ENCODE results near the gene PRKCE.

Gene PRKCE

GRCh38 chr2:46198164-46198883, 546.8 kb downstream of the PRKCE start:
- H3K27ac ChIP-seq, result no peak overlapping the region
- no peaks in the 10 kb centered on the region for H3K36me3 ChIP-seq (replicated peaks)
- no peak for DNase-seq
- no peaks in the 10 kb centered on the region for H3K27me3 ChIP-seq (replicated peaks)
- H3K4me3 ChIP-seq (ENCODE audit: low read depth, low read length), result no peak overlapping the region
- in situ Hi-C loops (cut with HindIII; ENCODE audit: low pct_ligation_motif_present, low sequenced_read_pairs), result no loop called here
- TF ChIP-seq, protein P1, sequence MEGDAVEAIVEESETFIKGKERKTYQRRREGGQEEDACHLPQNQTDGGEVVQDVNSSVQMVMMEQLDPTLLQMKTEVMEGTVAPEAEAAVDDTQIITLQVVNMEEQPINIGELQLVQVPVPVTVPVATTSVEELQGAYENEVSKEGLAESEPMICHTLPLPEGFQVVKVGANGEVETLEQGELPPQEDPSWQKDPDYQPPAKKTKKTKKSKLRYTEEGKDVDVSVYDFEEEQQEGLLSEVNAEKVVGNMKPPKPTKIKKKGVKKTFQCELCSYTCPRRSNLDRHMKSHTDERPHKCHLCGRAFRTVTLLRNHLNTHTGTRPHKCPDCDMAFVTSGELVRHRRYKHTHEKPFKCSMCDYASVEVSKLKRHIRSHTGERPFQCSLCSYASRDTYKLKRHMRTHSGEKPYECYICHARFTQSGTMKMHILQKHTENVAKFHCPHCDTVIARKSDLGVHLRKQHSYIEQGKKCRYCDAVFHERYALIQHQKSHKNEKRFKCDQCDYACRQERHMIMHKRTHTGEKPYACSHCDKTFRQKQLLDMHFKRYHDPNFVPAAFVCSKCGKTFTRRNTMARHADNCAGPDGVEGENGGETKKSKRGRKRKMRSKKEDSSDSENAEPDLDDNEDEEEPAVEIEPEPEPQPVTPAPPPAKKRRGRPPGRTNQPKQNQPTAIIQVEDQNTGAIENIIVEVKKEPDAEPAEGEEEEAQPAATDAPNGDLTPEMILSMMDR (IDR thresholded peaks at IDR 0.05; ENCODE audit: low read depth, low read length, missing control alignments), result no peak

GRCh38 chr2:46198966-46199365, 547.5 kb downstream of the PRKCE start:
- DNase-seq, result no peak
- H3K36me3 ChIP-seq (replicated peaks), result no peaks in the 10 kb centered on the region
- no peaks in the 10 kb centered on the region for H3K27me3 ChIP-seq (replicated peaks)
- no peak overlapping the region for H3K27ac ChIP-seq
- in situ Hi-C loops (cut with HindIII; ENCODE audit: low pct_ligation_motif_present, low sequenced_read_pairs), result no loop called here
- TF ChIP-seq, protein P1 (IDR thresholded peaks at IDR 0.05; ENCODE audit: low read depth, low read length, missing control alignments), result no peak
- no peak overlapping the region for H3K4me3 ChIP-seq (ENCODE audit: low read depth, low read length)

DNA sequence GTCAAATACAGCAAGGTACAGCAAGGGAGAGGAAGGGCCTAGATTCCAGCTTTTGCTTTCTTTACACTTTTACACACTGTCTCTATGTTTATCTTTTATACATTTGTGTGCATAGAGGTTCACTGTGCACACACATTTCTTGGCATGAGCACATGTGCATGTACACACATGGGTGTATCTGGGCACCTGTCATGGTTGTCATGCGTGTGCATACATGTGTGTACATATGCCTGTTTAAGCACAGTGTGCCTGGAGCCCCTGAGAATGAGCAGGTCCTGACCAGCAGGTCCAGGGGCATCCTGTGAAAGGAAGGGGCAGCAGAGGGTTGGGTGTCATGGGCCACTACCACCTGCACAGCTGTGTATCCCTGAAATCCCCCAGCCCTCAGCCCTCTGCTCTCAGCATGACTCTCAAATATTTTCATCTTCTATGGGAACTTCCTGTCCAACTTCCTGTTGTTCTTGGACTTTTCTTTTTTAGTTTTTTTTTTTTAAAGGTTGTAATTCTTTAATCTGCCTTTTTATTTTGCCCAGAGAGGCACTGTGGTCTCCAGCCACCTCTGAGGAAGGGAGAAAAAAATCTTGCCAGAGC, 548.7 kb downstream of the PRKCE start:
- Histone ChIP-seq H3K27me3 (replicated peaks) (no peaks in the 10 kb centered on the region), H3K27ac (no peak overlapping the region), H3K4me3 (ENCODE audit: low read depth, low read length) (no peak overlapping the region), H3K36me3 (replicated peaks) (no peaks in the 10 kb centered on the region)
- TF ChIP-seq, protein P1 (IDR thresholded peaks at IDR 0.05; ENCODE audit: low read depth, low read length, missing control alignments), result no peak
- in situ Hi-C loops (cut with HindIII; ENCODE audit: low pct_ligation_motif_present, low sequenced_read_pairs), result no loop called here
- no peak for DNase-seq

DNA sequence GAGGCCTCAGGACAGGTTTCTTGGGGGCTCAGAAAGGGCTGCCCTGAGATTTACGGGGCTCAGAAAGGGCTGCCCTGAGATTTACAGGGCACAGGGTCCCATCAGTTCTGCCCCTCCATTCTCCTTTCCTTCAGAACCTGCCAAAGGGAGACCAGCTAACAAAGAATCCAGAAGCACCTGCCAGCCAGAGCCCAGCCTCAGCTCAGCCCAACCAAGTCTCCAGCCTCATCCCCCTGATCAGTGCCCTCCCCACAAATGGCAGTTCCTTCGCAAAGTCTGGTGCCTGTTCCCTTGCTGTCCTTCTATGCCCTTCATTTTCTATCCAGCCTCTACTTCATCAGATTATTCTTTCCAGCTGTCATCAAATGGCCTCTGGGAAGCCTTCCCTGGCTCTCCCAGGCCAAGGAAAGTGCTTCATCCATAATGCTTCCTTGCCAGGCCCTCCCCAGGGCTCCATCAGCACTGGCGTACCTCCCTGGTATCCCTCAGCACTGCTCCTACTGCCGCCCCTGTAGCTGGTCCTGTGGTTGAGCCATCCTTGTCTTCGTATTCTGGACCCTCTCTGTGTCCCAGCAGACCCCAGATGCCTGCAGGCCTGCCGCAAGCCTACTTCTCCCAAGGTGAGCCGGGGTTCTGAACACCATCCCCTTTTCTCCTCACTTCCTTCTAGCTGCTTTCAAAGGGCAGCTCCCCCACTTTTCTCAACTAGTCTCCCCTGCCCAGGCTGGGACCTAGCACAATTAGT, 549.6 kb downstream of the PRKCE start:
- TF ChIP-seq, protein P1 (IDR thresholded peaks at IDR 0.05; ENCODE audit: low read depth, low read length, missing control alignments), result no peak
- H3K36me3 ChIP-seq (replicated peaks), result no peaks in the 10 kb centered on the region
- DNase-seq, result no peak
- in situ Hi-C loops (cut with HindIII; ENCODE audit: low pct_ligation_motif_present, low sequenced_read_pairs), result no loop called here
- H3K27me3 ChIP-seq (replicated peaks), result no peaks in the 10 kb centered on the region
- H3K4me3 ChIP-seq (ENCODE audit: low read depth, low read length), result no peak overlapping the region
- H3K27ac ChIP-seq, result no peak overlapping the region

GRCh38 chr2:46202453-46202852, 551.0 kb downstream of the PRKCE start:
- TF ChIP-seq, protein P1 (IDR thresholded peaks at IDR 0.05; ENCODE audit: low read depth, low read length, missing control alignments), result no peak

More at GRCh38 chr2:46202453-46202852, 551.0 kb downstream of the PRKCE start:
- Histone ChIP-seq H3K27me3 (replicated peaks) (no peaks in the 10 kb centered on the region), H3K27ac (no peak overlapping the region), H3K36me3 (replicated peaks) (no peaks in the 10 kb centered on the region), H3K4me3 (ENCODE audit: low read depth, low read length) (no peak overlapping the region)
- in situ Hi-C loops (cut with HindIII; ENCODE audit: low pct_ligation_motif_present, low sequenced_read_pairs), result no loop called here
- DNase-seq, result no peak
